Measurements from ENCODE around the gene SLC4A1AP.
A peak's percentile ranks its signal among the peaks of the same experiment; 100 is the strongest.
"Not testable (repeated sequence)": the region's sequence is repeated elsewhere in the genome, so short reads cannot be mapped to it uniquely, and the experiment has no call there.

Gene SLC4A1AP

GRCh38 chr2:27627963-27628766 lies 35.5 kb upstream of the SLC4A1AP start:
- peak overlapping the region; percentile 59 for H3K14ac ChIP-seq (ENCODE audit: low read length)
- peak overlapping the region; percentile 41 for H4K91ac ChIP-seq (ENCODE audit: low read depth, low read length)
- peak overlapping the region; percentile 46 for H2AFZ ChIP-seq (ENCODE audit: insufficient read depth, low read length, poor library complexity)
- H3K23ac ChIP-seq (ENCODE audit: low read length): no peak overlapping the region
- H3K79me2 ChIP-seq (ENCODE audit: control insufficient read depth, insufficient read depth, low read length, poor library complexity): peaks cover 3% of the 10 kb centered on the region
- H3K9me3 ChIP-seq (ENCODE audit: insufficient read depth, low read depth, low read length): no peaks in the 10 kb centered on the region
- peak overlapping the region; percentile 12 for H2BK120ac ChIP-seq (ENCODE audit: insufficient read depth, low read length, poor library complexity)
- peak overlapping the region; percentile 57 for H2BK12ac ChIP-seq (ENCODE audit: low read length)
- peaks cover 9% of the 10 kb centered on the region for H3K79me1 ChIP-seq (ENCODE audit: low read length)
- no peak overlapping the region for H3K4ac ChIP-seq (ENCODE audit: low read depth, low read length)
- H4K12ac ChIP-seq (ENCODE audit: low read depth, low read length): no peak overlapping the region
- peak overlapping the region; percentile 73 for H3K27ac ChIP-seq (ENCODE audit: low read depth, low read length)
- peaks cover 5 to 8% of the 10 kb centered on the region in 2 experiments for H3K36me3 ChIP-seq (ENCODE audit: control insufficient read depth in 1 of 2, insufficient read depth in 2 of 2, low read length in 2 of 2)
- peak; percentile 88 to 98 for DNase-seq
- peak overlapping the region; percentile 51 for H3K18ac ChIP-seq (ENCODE audit: low read length)
- H3K27me3 ChIP-seq (ENCODE audit: insufficient read depth, low read length): no peaks in the 10 kb centered on the region
- H2AK5ac ChIP-seq (ENCODE audit: low read length): no peak overlapping the region
- peak overlapping the region; percentile 44 for H2BK5ac ChIP-seq (ENCODE audit: low read depth, low read length, poor library complexity)
- H3K4me3 ChIP-seq (ENCODE audit: low read depth, low read length): peak overlapping the region; percentile 93
- peak overlapping the region; percentile 68 for H4K8ac ChIP-seq (ENCODE audit: low read depth, low read length)
- peak overlapping the region; percentile 76 for H3K4me2 ChIP-seq (ENCODE audit: low read length)
- WGBS (ENCODE audit: extremely low coverage, insufficient coverage, insufficient read length): no CpG with 5 or more reads among the region's 21 CpGs
- H3K9ac ChIP-seq (ENCODE audit: low read length): no peak overlapping the region
- peaks cover 2 to 3% of the 10 kb centered on the region in 2 experiments for H3K4me1 ChIP-seq (ENCODE audit: control insufficient read depth in 1 of 2, insufficient read depth in 2 of 2, low read length in 2 of 2)

- Histone ChIP-seq H3K4me3 (ENCODE audit: low read depth, low read length) (peak within 1 kb of the TSS; percentile 93), H3K79me2 (ENCODE audit: control insufficient read depth, insufficient read depth, low read length, poor library complexity) (peaks cover 3% of the 10 kb centered on the region), H3K4me1 (ENCODE audit: control insufficient read depth in 1 of 2, insufficient read depth in 2 of 2, low read length in 2 of 2) (peaks cover 2 to 3% of the 10 kb centered on the region in 2 experiments), H3K4ac (ENCODE audit: low read depth, low read length) (peak within 1 kb of the TSS; percentile 29), H3K27me3 (ENCODE audit: insufficient read depth, low read length) (no peaks in the 10 kb centered on the region), H2BK120ac (ENCODE audit: insufficient read depth, low read length, poor library complexity) (peak within 1 kb of the TSS; percentile 12), H2BK12ac (ENCODE audit: low read length) (peak within 1 kb of the TSS; percentile 57), H4K12ac (ENCODE audit: low read depth, low read length) (peak within 1 kb of the TSS; percentile 66), H3K14ac (ENCODE audit: low read length) (peak within 1 kb of the TSS; percentile 74), H3K27ac (ENCODE audit: low read depth, low read length) (peak within 1 kb of the TSS; percentile 73), H2AK5ac (ENCODE audit: low read length) (no peak within 1 kb of the TSS), H3K79me1 (ENCODE audit: low read length) (peaks cover 9% of the 10 kb centered on the region), H4K8ac (ENCODE audit: low read depth, low read length) (peak within 1 kb of the TSS; percentile 85), H2BK5ac (ENCODE audit: low read depth, low read length, poor library complexity) (peak within 1 kb of the TSS; percentile 44), H2AFZ (ENCODE audit: insufficient read depth, low read length, poor library complexity) (peak within 1 kb of the TSS; percentile 46), H3K9ac (ENCODE audit: low read length) (peak within 1 kb of the TSS; percentile 96), H4K91ac (ENCODE audit: low read depth, low read length) (peak within 1 kb of the TSS; percentile 76), H3K36me3 (ENCODE audit: control insufficient read depth in 1 of 2, insufficient read depth in 2 of 2, low read length in 2 of 2) (peaks cover 7 to 9% of the 10 kb centered on the region in 2 experiments), H3K9me3 (ENCODE audit: insufficient read depth, low read depth, low read length) (no peaks in the 10 kb centered on the region), H3K4me2 (ENCODE audit: low read length) (peak within 1 kb of the TSS; percentile 76), H3K23ac (ENCODE audit: low read length) (no peak within 1 kb of the TSS), H3K18ac (ENCODE audit: low read length) (peak within 1 kb of the TSS; percentile 51)
- WGBS (ENCODE audit: extremely low coverage, insufficient coverage, insufficient read length): no CpG with 5 or more reads among the region's 44 CpGs
- DNase-seq: peak; percentile 91
Measured at GRCh38 chr2:27628767-27629709, 34.7 kb upstream of the SLC4A1AP start, which contains the start of the genes CCDC121 and GPN1. Gene CCDC121 (minus strand): TSS chr2:27629012. CDS start chr2:27627799, 1,213 bp downstream. Gene GPN1 (plus strand): TSS chr2:27629050. CDS start chr2:27629059, 9 bp downstream.

GRCh38 chr2:27630257-27630656 lies 33.4 kb upstream of the SLC4A1AP start:
- not testable (repeated sequence) for H2BK120ac ChIP-seq (ENCODE audit: insufficient read depth, low read length, poor library complexity); H2BK5ac ChIP-seq (ENCODE audit: low read depth, low read length, poor library complexity); H3K9ac ChIP-seq (ENCODE audit: low read length); H3K79me1 ChIP-seq (ENCODE audit: low read length); H4K12ac ChIP-seq (ENCODE audit: low read depth, low read length); H4K8ac ChIP-seq (ENCODE audit: low read depth, low read length); H4K91ac ChIP-seq (ENCODE audit: low read depth, low read length); H3K14ac ChIP-seq (ENCODE audit: low read length); H2BK12ac ChIP-seq (ENCODE audit: low read length); H2AFZ ChIP-seq (ENCODE audit: insufficient read depth, low read length, poor library complexity); H3K79me2 ChIP-seq (ENCODE audit: control insufficient read depth, insufficient read depth, low read length, poor library complexity); H3K27me3 ChIP-seq (ENCODE audit: insufficient read depth, low read length); H3K23ac ChIP-seq (ENCODE audit: low read length); H3K4ac ChIP-seq (ENCODE audit: low read depth, low read length); H2AK5ac ChIP-seq (ENCODE audit: low read length); H3K4me3 ChIP-seq (ENCODE audit: low read depth, low read length); H3K4me2 ChIP-seq (ENCODE audit: low read length); H3K4me1 ChIP-seq (ENCODE audit: control insufficient read depth in 1 of 2, insufficient read depth in 2 of 2, low read length in 2 of 2); H3K9me3 ChIP-seq (ENCODE audit: insufficient read depth, low read depth, low read length); DNase-seq; H3K18ac ChIP-seq (ENCODE audit: low read length); H3K27ac ChIP-seq (ENCODE audit: low read depth, low read length)
- no CpG with 5 or more reads among the region's 2 CpGs for WGBS (ENCODE audit: extremely low coverage, insufficient coverage, insufficient read length)
- H3K36me3 ChIP-seq (ENCODE audit: control insufficient read depth in 1 of 2, insufficient read depth in 2 of 2, low read length in 2 of 2): peaks cover 5 to 15% of the 10 kb centered on the region in 2 experiments

GRCh38 chr2:27634291-27634690 lies 29.4 kb upstream of the SLC4A1AP start:
- no peak overlapping the region for H4K8ac ChIP-seq (ENCODE audit: low read depth, low read length)
- no CpG with 5 or more reads among the region's 2 CpGs for WGBS (ENCODE audit: extremely low coverage, insufficient coverage, insufficient read length)
- H3K18ac ChIP-seq (ENCODE audit: low read length): no peak overlapping the region
- no peak overlapping the region for H3K14ac ChIP-seq (ENCODE audit: low read length)
- no peak overlapping the region for H3K4me2 ChIP-seq (ENCODE audit: low read length)
- H2AK5ac ChIP-seq (ENCODE audit: low read length): no peak overlapping the region
- no peak overlapping the region for H3K27ac ChIP-seq (ENCODE audit: low read depth, low read length)
- H2BK12ac ChIP-seq (ENCODE audit: low read length): no peak overlapping the region
- H3K36me3 ChIP-seq (ENCODE audit: control insufficient read depth in 1 of 2, insufficient read depth in 2 of 2, low read length in 2 of 2): peaks cover 14 to 31% of the 10 kb centered on the region in 2 experiments
- H4K12ac ChIP-seq (ENCODE audit: low read depth, low read length): no peak overlapping the region
- H3K23ac ChIP-seq (ENCODE audit: low read length): no peak overlapping the region
- H2BK120ac ChIP-seq (ENCODE audit: insufficient read depth, low read length, poor library complexity): no peak overlapping the region
- H3K27me3 ChIP-seq (ENCODE audit: insufficient read depth, low read length): no peaks in the 10 kb centered on the region
- H3K4me1 ChIP-seq (ENCODE audit: control insufficient read depth in 1 of 2, insufficient read depth in 2 of 2, low read length in 2 of 2): no peaks in the 10 kb centered on the region
- no peak for DNase-seq
- no peaks in the 10 kb centered on the region for H3K79me1 ChIP-seq (ENCODE audit: low read length)
- H3K4me3 ChIP-seq (ENCODE audit: low read depth, low read length): no peak overlapping the region
- no peak overlapping the region for H2AFZ ChIP-seq (ENCODE audit: insufficient read depth, low read length, poor library complexity)
- H3K79me2 ChIP-seq (ENCODE audit: control insufficient read depth, insufficient read depth, low read length, poor library complexity): no peaks in the 10 kb centered on the region
- H4K91ac ChIP-seq (ENCODE audit: low read depth, low read length): no peak overlapping the region
- no peak overlapping the region for H2BK5ac ChIP-seq (ENCODE audit: low read depth, low read length, poor library complexity)
- no peak overlapping the region for H3K9ac ChIP-seq (ENCODE audit: low read length)
- no peaks in the 10 kb centered on the region for H3K9me3 ChIP-seq (ENCODE audit: insufficient read depth, low read depth, low read length)
- H3K4ac ChIP-seq (ENCODE audit: low read depth, low read length): no peak overlapping the region
